HEK293T (cell line): ENCODE measurements around the gene DVL3.
"Not testable (repeated sequence)": the region's sequence is repeated elsewhere in the genome, so short reads cannot be mapped to it uniquely, and the experiment has no call there.

Source experiments
- BHLHE40 ChIP-seq: fragments of 450-650 bp; IDR thresholded peaks from 2 replicates; pipeline ENCODE4 v1.6.1; 2016; ENCODE audit warnings: mild to moderate bottlenecking, moderate library complexity, borderline replicate concordance
- CTBP1 ChIP-seq: fragments of 450-650 bp; IDR thresholded peaks from 2 replicates; pipeline ENCODE4 v1.6.1; 2016; ENCODE audit warnings: borderline replicate concordance
- ELF4 ChIP-seq: fragments of 450-650 bp; IDR thresholded peaks from 2 replicates; pipeline ENCODE4 v1.6.1; 2017; ENCODE audit warnings: antibody characterized with exemption
- FOXA1 ChIP-seq: fragments of 450-650 bp; IDR thresholded peaks from 2 replicates; pipeline ENCODE4 v1.6.1; 2016; ENCODE audit warnings: mild to moderate bottlenecking
- FOXK2 ChIP-seq: fragments of 450-650 bp; IDR thresholded peaks from 2 replicates; pipeline ENCODE4 v1.6.1; 2016; ENCODE audit warnings: mild to moderate bottlenecking
- FOXM1 ChIP-seq: fragments of 450-650 bp; IDR thresholded peaks from 2 replicates; pipeline ENCODE4 v1.6.1; 2017; ENCODE audit warnings: mild to moderate bottlenecking, borderline replicate concordance
- HDGF ChIP-seq: fragments of 450-650 bp; IDR thresholded peaks from 2 replicates; pipeline ENCODE4 v1.6.1; 2017; ENCODE audit warnings: antibody characterized with exemption, borderline replicate concordance
- L3MBTL2 ChIP-seq: fragments of 450-650 bp; conservative IDR thresholded peaks from 2 replicates; pipeline ENCODE4 v1.6.1; 2016; ENCODE audit warnings: mild to moderate bottlenecking
- LEF1 ChIP-seq: fragments of 450-650 bp; IDR thresholded peaks from 2 replicates; pipeline ENCODE4 v1.6.1; 2017; ENCODE audit warnings: mild to moderate bottlenecking, borderline replicate concordance
- SP1 ChIP-seq: fragments of 450-650 bp; IDR thresholded peaks from 2 replicates; pipeline ENCODE4 v1.6.1; 2017
- SUZ12 ChIP-seq: fragments of 450-650 bp; IDR thresholded peaks from 2 replicates; pipeline ENCODE4 v1.6.1; 2016; ENCODE audit warnings: mild to moderate bottlenecking
- ZNF384 ChIP-seq: fragments of 450-650 bp; IDR thresholded peaks from 2 replicates; pipeline ENCODE4 v1.6.1; 2016

DNA sequence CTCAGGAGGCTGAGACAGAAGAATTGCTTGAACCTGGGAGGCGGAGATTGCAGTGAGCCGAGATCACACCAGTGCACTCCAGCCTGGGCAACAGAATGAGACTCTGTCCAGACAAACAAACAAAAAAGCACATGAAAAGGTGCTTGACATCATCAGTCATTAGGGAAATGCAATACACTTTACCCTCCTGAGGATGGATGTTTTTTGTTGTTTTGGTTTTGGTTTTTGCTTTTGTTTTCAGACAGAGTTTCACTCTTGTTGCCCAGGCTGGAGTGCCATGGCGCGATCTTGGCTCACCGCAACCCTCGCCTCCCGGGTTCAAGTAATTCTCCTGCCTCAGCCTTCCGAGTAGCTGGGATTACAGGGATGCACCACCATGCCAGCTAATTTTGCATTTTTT lies 34.1 kb upstream of the DVL3 start:
- not testable (repeated sequence) for TF ChIP-seq L3MBTL2, SP1, LEF1, ELF4, FOXA1, CTBP1, HDGF, SUZ12, ZNF384, FOXK2, BHLHE40, FOXM1
